GM12874 (cell line): ENCODE data around the gene KIAA0513.

Experiments used
- TF ChIP-seq, protein P1 (sequence below): IDR thresholded peaks from 2 replicates; pipeline ENCODE4 v1.5.1; 2011; ENCODE audit warnings: low read depth, mild to moderate bottlenecking, control low read depth, low read length, moderate library complexity; ENCODE audit not compliant: insufficient read depth

The KIAA0513 gene

DNA sequence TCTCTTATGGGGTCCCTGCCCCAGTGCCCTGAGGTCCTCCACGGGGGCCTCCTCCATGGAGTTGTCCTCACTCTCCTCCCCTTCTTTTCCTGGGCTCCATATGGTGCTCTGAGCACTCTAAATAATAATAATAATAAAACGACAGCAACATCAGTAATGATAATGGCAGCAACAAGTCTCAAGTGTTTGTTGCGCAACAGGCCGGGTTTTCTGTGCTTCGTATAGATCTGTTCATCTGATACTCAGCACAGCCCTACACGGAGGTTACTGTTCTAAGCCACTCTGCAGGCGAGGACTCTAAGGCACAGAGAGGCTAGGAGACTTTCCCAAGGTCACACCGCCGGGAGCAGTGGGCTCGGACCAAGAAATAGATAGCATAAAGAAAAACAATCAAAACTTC lies 71.0 kb downstream of the KIAA0513 start:
- TF ChIP-seq, protein P1, sequence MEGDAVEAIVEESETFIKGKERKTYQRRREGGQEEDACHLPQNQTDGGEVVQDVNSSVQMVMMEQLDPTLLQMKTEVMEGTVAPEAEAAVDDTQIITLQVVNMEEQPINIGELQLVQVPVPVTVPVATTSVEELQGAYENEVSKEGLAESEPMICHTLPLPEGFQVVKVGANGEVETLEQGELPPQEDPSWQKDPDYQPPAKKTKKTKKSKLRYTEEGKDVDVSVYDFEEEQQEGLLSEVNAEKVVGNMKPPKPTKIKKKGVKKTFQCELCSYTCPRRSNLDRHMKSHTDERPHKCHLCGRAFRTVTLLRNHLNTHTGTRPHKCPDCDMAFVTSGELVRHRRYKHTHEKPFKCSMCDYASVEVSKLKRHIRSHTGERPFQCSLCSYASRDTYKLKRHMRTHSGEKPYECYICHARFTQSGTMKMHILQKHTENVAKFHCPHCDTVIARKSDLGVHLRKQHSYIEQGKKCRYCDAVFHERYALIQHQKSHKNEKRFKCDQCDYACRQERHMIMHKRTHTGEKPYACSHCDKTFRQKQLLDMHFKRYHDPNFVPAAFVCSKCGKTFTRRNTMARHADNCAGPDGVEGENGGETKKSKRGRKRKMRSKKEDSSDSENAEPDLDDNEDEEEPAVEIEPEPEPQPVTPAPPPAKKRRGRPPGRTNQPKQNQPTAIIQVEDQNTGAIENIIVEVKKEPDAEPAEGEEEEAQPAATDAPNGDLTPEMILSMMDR = no peak

DNA sequence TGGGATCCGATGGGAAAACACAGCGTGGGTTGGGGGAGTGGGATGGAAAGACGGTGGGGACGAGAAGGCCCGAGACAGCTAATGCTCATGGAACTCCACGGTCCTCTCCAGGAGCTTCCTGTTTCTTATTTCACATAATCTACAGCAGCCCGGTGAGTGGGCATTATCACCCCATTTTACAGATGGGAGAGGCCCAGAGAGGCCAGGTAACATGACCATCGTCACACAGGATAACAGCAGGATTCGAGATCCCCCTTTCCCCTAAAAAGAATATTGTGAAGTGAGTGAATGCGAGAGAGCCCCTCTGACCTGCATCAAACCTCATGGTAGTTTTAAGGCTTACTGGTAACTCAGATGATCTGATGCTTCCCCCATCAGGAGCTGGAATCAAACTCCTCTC lies 72.7 kb downstream of the KIAA0513 start:
- TF ChIP-seq, protein P1 = no peak

- TF ChIP-seq, protein P1 = no peak
Observed at GRCh38 chr16:85101956-85102630, 74.5 kb downstream of the KIAA0513 start.

DNA sequence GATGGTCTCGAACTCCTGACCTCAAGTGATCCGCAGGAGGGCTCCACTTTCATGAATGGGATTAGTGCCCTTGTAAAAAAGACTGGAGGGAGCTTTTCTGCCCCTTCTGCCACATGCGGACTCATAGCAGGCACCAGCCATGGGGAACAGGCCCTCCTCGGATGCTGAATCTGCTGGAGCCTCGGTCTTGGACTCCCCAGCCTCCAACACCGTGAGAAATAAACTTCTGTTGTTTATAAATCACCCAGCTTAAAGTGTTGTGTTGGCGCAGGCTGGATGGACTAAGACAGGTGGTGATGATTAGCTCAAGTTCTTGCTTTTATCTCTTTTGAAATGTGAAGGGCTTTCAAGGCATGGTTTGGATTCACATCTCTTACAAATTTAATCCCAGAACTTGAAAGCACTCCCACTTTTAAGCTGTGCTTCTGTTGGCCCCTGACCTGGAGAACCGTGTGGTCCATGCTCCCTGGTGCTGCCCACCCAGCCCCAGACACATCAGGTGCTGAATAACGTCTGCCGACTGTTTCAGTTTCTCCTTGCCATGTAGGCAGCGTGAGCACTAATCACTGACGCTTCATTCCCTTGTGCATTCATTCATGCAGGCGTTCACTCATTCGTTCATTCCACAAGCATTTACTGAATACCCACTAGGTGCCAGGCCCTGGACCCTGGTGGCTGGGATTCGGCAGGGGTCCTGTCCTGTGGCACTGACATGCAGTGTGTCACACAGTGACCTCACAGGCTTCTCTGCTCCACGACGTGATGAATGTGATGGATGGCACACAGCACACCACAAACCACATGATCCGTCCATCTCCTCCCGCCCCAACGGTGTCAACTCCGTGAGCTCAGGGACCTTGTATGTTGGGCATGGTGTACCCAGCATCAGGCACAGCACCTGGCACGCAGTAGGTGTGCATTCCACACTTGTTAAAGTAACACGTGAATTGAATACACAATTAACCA lies 75.8 kb downstream of the KIAA0513 start:
- TF ChIP-seq, protein P1 = no peak

- TF ChIP-seq, protein P1 = no peak
Observed at GRCh38 chr16:85104147-85104546, 76.6 kb downstream of the KIAA0513 start.

GRCh38 chr16:85104821-85105391 lies 77.3 kb downstream of the KIAA0513 start:
- TF ChIP-seq, protein P1 = no peak

DNA sequence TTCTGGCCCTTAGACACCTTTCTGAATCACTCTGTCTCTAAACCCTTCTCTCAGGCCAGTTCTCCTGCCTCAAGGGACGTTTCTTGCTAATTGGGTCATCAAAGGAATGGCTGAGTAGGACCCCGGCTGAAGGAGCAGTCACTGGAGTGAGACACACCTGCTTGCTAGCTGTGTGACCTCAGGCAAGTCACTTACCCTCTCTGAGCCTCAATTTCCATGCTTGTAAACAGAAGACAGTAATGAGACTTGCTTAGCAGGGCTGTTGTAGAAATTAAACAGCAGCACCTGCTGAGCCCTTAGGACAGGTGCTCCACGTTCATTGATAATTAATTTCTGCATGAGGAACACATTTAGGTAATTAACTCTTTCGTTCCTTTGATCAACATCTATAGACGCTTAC lies 77.9 kb downstream of the KIAA0513 start:
- TF ChIP-seq, protein P1 = no peak
